AG04449 (cell line): ENCODE results near the gene ARHGAP9.

ENCODE experiments used
- CTCF ChIA-PET: fragments of 350-600 bp; formaldehyde crosslinking; extraction: SDS; loops from one replicate; lab custom pipeline; 2021; ENCODE audit warnings: antibody characterized with exemption; lab: Yijun Ruan, JAX
- POLR2A ChIA-PET: fragments of 400-600, 350-600 bp; formaldehyde crosslinking; extraction: SDS; loops from one replicate; lab custom pipeline; 2020; ENCODE audit warnings: antibody characterized with exemption, inconsistent platforms; lab: Yijun Ruan, JAX
- DNase-seq: peaks from one replicate; pipeline ENCODE4 v3.0.0-alpha.2; 2010; ENCODE audit warnings: low read depth, low spot score
- H3K4me3 ChIP-seq: 2 replicates; pipeline ENCODE4 v1.5.1; 2011; ENCODE audit warnings: low read depth, mild to moderate bottlenecking, control low read depth, low read length
- TF ChIP-seq, protein P1 (sequence below): IDR thresholded peaks from one replicate; pipeline ENCODE4 v1.5.1; 2011; ENCODE audit warnings: mild to moderate bottlenecking, moderate library complexity, low read length, control low read depth, inconsistent platforms; ENCODE audit not compliant: insufficient read depth; ENCODE audit errors: missing control alignments

ARHGAP9 gene

DNA sequence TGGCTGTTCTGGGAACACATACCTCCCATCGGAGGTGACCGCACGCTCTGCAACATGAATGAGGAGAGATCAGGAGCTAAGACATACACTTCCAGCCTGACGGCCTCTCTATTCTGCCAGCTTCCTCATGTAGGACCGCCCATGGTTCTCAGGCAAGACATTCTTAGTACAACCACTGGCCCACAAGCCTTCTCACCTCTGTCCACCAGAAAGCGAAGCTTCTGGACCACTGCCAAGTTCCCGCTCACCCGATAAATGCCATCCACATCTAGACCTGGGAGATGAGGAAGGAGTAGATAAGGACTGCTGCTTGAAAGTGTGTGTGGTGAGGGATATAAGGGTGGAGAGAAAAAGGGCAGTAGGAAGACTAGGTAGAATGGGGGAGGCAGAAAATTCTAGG is 5.2 kb downstream of the ARHGAP9 start:
- no peak overlapping the region for H3K4me3 ChIP-seq
- ChIA-PET POLR2A (no interaction called here), CTCF (interaction anchor here (2.1 to 20.7 kb wide), 2 partner anchors 13 to 20 kb away, joined by 7 to 321 read pairs; partner anchors contain the start of genes GLI1 and INHBE)
- DNase-seq, result no peak
- TF ChIP-seq, protein P1, sequence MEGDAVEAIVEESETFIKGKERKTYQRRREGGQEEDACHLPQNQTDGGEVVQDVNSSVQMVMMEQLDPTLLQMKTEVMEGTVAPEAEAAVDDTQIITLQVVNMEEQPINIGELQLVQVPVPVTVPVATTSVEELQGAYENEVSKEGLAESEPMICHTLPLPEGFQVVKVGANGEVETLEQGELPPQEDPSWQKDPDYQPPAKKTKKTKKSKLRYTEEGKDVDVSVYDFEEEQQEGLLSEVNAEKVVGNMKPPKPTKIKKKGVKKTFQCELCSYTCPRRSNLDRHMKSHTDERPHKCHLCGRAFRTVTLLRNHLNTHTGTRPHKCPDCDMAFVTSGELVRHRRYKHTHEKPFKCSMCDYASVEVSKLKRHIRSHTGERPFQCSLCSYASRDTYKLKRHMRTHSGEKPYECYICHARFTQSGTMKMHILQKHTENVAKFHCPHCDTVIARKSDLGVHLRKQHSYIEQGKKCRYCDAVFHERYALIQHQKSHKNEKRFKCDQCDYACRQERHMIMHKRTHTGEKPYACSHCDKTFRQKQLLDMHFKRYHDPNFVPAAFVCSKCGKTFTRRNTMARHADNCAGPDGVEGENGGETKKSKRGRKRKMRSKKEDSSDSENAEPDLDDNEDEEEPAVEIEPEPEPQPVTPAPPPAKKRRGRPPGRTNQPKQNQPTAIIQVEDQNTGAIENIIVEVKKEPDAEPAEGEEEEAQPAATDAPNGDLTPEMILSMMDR, result no peak

DNA sequence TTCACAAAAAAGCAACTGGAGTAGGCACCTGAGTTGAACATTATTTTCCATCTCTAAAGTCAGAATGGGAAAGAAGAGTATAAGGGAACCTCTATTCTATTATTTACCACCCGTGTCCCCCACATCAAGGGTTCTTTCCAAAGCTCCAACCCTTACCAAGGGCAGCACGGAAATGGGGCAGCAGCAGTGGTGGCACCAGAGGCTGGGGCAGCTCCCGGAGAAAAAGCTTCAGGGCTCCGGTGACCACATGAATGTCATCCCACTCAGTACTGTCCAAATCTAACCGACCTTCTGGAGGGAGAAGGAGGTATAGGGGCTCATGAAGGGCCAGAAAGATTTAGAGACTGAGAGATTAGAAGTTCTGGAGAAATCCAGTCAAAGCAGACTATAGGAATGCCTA is 5.8 kb downstream of the ARHGAP9 start:
- DNase-seq, result no peak
- TF ChIP-seq, protein P1, result no peak
- ChIA-PET CTCF (interaction anchor here (2.1 to 20.7 kb wide), 2 partner anchors 12 to 19 kb away, joined by 7 to 321 read pairs; partner anchors contain the start of genes GLI1 and INHBE), POLR2A (no interaction called here)
- no peak overlapping the region for H3K4me3 ChIP-seq

DNA sequence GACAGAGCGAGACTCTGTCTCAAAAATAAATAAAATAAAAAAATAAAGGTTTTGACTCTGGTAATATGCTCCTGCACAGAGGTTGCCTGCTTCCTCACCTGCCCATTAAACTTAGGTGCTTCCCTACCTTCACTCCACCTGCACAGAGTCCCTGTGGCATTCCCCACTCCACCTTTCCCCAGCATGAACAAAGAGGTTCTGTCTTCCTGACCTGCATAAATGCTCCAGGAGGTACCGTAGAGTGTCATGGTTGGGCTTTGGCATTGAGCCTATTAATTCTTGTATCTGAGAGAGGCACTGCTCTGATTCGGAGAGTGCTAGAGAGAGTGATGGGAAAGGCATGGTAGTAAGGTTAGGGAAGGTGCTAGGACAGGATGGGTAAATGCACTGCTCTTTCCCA is 6.3 kb downstream of the ARHGAP9 start:
- CTCF ChIA-PET, result interaction anchor here (2.1 to 20.7 kb wide), 2 partner anchors 12 to 19 kb away, joined by 7 to 321 read pairs; partner anchors contain the start of genes GLI1 and INHBE
- TF ChIP-seq, protein P1, result no peak
- no peak overlapping the region for H3K4me3 ChIP-seq
- DNase-seq, result no peak
- POLR2A ChIA-PET, result no interaction called here

DNA sequence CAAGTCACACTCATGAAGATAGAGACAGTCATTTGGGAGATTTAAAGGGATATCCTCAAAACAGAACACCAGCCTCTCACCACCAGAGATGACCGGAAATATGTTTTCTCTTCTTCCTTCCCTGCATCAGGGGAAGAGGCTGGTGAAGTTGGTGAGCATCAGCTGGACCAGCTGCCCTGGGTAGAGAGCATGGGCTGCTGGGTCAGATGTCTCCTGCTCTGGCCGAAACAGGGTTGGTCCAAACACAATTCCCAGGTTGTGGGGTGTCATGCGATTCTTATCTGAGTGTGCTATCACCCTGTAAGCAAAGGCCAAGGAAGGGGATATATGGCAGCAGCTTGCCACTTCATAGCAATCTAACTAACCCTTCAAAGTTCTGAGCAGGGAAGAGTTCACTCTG is 7.3 kb downstream of the ARHGAP9 start:
- CTCF ChIA-PET, result interaction anchor here (0.9 to 20.7 kb wide), 3 partner anchors 10 to 229 kb away, joined by 3 to 321 read pairs (median 7); partner anchors contain the start of gene GLI1

DNA sequence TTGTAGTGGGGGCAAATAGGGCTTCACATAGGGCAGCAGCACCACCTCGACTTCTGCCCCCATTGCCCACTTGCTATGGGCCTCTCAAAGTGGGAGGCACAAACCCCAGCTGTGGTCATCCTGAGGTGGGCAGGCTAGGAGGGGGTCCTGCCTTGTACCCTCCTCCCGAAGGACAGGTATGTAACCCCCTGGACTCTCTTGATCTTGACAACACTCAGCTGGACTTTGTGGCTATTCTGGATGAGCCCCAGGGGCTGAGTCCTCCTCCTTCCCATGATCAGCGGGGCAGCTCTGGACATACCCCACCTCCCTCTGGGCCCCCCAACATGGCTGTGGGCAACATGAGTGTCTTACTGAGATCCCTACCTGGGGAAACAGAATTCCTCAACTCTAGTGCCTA is 8.0 kb downstream of the ARHGAP9 start:
- POLR2A ChIA-PET, result interaction anchor here (0.5 to 1.9 kb wide), 2 partner anchors 9 to 101 kb away, joined by 3 to 4 read pairs; no protein-coding TSS in a partner anchor
- TF ChIP-seq, protein P1, result no peak
- no peak for DNase-seq
- no peak overlapping the region for H3K4me3 ChIP-seq
- CTCF ChIA-PET, result interaction anchor here (0.9 to 20.7 kb wide), 3 partner anchors 10 to 228 kb away, joined by 3 to 321 read pairs (median 7); partner anchors contain the start of gene GLI1

More for the DNA sequence above, 7.3 kb downstream of the ARHGAP9 start:
- POLR2A ChIA-PET, result interaction anchor here (1.9 kb wide), 1 partner anchor 9 kb away, joined by 4 read pairs; no protein-coding TSS in a partner anchor
- TF ChIP-seq, protein P1, result no peak
- DNase-seq, result no peak
- no peak overlapping the region for H3K4me3 ChIP-seq

DNA sequence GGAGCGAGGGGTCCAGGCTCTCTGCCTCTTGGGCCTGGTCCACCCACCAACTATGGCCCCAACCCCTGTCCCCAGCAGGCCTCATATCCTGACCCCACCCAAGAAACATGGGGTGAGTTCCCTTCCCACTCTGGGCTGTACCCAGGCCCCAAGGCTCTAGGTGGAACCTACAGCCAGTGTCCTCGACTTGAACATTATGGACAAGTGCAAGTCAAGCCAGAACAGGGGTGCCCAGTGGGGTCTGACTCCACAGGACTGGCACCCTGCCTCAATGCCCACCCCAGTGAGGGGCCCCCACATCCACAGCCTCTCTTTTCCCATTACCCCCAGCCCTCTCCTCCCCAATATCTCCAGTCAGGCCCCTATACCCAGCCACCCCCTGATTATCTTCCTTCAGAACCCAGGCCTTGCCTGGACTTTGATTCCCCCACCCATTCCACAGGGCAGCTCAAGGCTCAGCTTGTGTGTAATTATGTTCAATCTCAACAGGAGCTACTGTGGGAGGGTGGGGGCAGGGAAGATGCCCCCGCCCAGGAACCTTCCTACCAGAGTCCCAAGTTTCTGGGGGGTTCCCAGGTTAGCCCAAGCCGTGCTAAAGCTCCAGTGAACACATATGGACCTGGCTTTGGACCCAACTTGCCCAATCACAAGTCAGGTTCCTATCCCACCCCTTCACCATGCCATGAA is 8.6 kb downstream of the ARHGAP9 start:
- POLR2A ChIA-PET, result interaction anchor here (0.5 to 1.9 kb wide), 2 partner anchors 8 to 100 kb away, joined by 3 to 4 read pairs; no protein-coding TSS in a partner anchor

More for the DNA sequence above, 8.6 kb downstream of the ARHGAP9 start:
- DNase-seq, result no peak
- TF ChIP-seq, protein P1, result no peak
- CTCF ChIA-PET, result interaction anchor here (0.9 to 20.7 kb wide), 4 partner anchors 9 to 228 kb away, joined by 3 to 321 read pairs (median 11); partner anchors contain the start of genes GLI1 and INHBE
- H3K4me3 ChIP-seq, result no peak overlapping the region
